ENCODE measurements around the gene SRRM4.

Gene SRRM4

DNA sequence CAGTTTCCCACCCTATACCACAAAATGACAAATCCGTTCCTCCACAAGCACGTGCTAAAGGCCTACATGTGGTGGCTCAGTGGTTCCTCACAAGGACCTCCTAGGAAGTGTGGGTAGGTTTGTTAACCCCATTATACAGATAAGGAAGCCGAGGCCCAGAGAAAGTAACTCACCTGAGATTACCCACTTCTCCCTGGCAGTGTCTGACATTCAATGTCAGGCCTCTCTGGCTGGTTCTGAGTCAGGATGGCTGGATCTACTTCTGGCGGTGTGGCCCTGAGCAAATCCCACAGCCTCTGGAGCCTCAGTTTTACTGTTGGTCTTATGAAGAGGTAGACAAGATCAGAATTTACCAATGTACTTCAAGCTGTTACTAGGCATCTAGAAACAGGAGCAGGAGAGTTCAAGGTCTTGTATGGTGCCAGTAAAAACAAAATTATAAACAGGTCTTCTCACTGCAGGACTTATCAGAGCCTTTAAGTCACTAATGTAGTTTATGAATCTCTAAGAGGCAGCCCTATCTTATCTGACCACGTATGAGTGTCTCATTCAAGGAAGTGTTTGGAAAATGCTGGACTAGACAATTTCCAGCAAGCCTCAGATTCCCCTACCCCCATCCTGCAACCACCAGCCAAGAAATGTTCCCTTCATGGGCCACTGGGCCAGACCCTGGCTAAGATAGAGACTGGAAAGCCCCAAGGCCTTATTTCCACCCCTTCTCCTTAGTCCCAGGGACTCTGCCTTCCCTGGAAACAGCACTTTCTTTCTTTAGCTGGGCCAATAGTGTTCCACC, 201.6 kb downstream of the SRRM4 start:
- no peak overlapping the region for H3K4me3 ChIP-seq (replicated peaks; ENCODE audit: insufficient read depth, low read length)
- TF ChIP-seq GABPA (IDR thresholded peaks at IDR 0.05; ENCODE audit: low read depth) (no peak), SPI1 (IDR thresholded peaks at IDR 0.05; ENCODE audit: borderline replicate concordance, low read depth) (no peak), POLR2AphosphoS5 (IDR thresholded peaks at IDR 0.05; ENCODE audit: low read depth) (no peak)
- TF ChIP-seq, protein P1, sequence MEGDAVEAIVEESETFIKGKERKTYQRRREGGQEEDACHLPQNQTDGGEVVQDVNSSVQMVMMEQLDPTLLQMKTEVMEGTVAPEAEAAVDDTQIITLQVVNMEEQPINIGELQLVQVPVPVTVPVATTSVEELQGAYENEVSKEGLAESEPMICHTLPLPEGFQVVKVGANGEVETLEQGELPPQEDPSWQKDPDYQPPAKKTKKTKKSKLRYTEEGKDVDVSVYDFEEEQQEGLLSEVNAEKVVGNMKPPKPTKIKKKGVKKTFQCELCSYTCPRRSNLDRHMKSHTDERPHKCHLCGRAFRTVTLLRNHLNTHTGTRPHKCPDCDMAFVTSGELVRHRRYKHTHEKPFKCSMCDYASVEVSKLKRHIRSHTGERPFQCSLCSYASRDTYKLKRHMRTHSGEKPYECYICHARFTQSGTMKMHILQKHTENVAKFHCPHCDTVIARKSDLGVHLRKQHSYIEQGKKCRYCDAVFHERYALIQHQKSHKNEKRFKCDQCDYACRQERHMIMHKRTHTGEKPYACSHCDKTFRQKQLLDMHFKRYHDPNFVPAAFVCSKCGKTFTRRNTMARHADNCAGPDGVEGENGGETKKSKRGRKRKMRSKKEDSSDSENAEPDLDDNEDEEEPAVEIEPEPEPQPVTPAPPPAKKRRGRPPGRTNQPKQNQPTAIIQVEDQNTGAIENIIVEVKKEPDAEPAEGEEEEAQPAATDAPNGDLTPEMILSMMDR (IDR thresholded peaks at IDR 0.05; ENCODE audit: insufficient read depth, low read length) = no peak
- TF ChIP-seq, protein P2, sequence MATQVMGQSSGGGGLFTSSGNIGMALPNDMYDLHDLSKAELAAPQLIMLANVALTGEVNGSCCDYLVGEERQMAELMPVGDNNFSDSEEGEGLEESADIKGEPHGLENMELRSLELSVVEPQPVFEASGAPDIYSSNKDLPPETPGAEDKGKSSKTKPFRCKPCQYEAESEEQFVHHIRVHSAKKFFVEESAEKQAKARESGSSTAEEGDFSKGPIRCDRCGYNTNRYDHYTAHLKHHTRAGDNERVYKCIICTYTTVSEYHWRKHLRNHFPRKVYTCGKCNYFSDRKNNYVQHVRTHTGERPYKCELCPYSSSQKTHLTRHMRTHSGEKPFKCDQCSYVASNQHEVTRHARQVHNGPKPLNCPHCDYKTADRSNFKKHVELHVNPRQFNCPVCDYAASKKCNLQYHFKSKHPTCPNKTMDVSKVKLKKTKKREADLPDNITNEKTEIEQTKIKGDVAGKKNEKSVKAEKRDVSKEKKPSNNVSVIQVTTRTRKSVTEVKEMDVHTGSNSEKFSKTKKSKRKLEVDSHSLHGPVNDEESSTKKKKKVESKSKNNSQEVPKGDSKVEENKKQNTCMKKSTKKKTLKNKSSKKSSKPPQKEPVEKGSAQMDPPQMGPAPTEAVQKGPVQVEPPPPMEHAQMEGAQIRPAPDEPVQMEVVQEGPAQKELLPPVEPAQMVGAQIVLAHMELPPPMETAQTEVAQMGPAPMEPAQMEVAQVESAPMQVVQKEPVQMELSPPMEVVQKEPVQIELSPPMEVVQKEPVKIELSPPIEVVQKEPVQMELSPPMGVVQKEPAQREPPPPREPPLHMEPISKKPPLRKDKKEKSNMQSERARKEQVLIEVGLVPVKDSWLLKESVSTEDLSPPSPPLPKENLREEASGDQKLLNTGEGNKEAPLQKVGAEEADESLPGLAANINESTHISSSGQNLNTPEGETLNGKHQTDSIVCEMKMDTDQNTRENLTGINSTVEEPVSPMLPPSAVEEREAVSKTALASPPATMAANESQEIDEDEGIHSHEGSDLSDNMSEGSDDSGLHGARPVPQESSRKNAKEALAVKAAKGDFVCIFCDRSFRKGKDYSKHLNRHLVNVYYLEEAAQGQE (IDR thresholded peaks at IDR 0.05; ENCODE audit: insufficient replicate concordance, low read depth) = no peak
- H3K27me3 ChIP-seq (ENCODE audit: insufficient read depth, poor library complexity, severe bottlenecking) = peaks cover 3% of the 10 kb centered on the region
- DNase-seq (ENCODE audit: low read depth in 1 of 2, low spot score in 1 of 2) = no peak
- no peak overlapping the region for H3K27ac ChIP-seq (replicated peaks)

DNA sequence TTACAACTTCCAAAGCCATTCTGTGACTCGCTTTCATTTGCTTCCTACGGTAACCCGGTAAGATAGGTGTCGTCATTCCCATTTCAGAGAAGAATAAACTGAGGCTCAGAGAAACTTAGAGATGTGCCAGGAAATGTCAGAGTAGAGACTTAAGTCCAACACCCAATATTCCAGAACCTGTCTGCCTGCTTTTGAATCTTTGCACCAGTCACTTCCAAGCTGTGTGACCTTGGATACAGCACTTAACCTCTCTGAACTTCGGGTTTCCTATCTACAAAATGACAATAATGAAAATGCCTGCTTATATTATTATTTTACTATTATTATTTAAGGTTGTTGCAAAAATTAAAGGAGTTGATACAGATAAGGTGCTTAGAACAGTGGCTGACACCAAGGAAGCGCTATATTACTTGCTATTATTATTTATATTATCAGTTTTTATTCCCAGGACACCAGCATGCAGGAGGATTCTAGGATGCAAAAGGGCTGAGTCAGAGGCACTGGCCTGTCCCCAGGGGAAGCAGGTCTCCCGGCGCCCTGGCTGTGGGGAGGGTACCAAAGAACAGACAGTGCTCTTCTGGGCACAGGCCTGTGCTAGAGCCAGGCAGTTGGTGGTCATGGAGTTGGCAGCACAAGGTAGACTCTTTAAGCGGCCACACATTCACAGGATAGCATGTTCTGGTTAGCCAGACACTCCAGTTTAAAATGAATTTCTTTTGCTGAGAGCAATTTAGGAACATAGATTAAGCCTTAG, 202.8 kb downstream of the SRRM4 start:
- H3K27ac ChIP-seq (replicated peaks) = no peak overlapping the region

DNA sequence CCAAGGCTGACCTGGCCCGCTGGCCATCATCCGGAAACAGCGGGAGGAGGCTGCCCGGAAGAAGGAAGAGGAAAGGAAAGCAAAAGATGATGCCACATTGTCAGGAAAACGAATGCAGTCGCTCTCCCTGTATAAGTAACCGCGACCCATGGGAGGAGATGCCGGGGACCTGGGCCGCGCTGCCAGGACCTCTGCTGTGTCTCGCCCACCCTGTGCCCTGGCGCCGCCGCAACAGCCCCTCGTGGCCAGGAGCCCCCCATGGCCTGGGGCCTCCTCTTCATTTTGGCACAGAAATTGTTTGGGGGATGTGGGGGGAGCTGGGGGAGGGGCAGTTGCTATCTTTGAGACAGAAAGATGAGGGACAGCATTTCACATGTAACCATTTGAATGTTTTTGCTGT, 213.9 kb downstream of the SRRM4 start:
- H3K27ac ChIP-seq (replicated peaks) = no peak overlapping the region
- no peaks in the 10 kb centered on the region for H3K27me3 ChIP-seq (ENCODE audit: insufficient read depth, poor library complexity, severe bottlenecking)
- TF ChIP-seq GABPA (IDR thresholded peaks at IDR 0.05; ENCODE audit: low read depth) (no peak), SPI1 (IDR thresholded peaks at IDR 0.05; ENCODE audit: borderline replicate concordance, low read depth) (no peak), POLR2AphosphoS5 (IDR thresholded peaks at IDR 0.05; ENCODE audit: low read depth) (no peak)
- TF ChIP-seq, protein P2 (IDR thresholded peaks at IDR 0.05; ENCODE audit: insufficient replicate concordance, low read depth) = no peak
- TF ChIP-seq, protein P1 (IDR thresholded peaks at IDR 0.05; ENCODE audit: insufficient read depth, low read length) = no peak
- H3K4me3 ChIP-seq (replicated peaks; ENCODE audit: insufficient read depth, low read length) = no peak overlapping the region
- DNase-seq (ENCODE audit: low read depth in 1 of 2, low spot score in 1 of 2) = no peak

More for the DNA sequence above, 202.8 kb downstream of the SRRM4 start:
- no peak for DNase-seq (ENCODE audit: low read depth in 1 of 2, low spot score in 1 of 2)
- Histone ChIP-seq H3K4me3 (replicated peaks; ENCODE audit: insufficient read depth, low read length) (no peak overlapping the region), H3K27me3 (ENCODE audit: insufficient read depth, poor library complexity, severe bottlenecking) (no peaks in the 10 kb centered on the region)
- TF ChIP-seq, protein P1 (IDR thresholded peaks at IDR 0.05; ENCODE audit: insufficient read depth, low read length) = no peak
- TF ChIP-seq GABPA (IDR thresholded peaks at IDR 0.05; ENCODE audit: low read depth) (no peak), SPI1 (IDR thresholded peaks at IDR 0.05; ENCODE audit: borderline replicate concordance, low read depth) (no peak), POLR2AphosphoS5 (IDR thresholded peaks at IDR 0.05; ENCODE audit: low read depth) (no peak)
- TF ChIP-seq, protein P2 (IDR thresholded peaks at IDR 0.05; ENCODE audit: insufficient replicate concordance, low read depth) = no peak

Measured in HL-60 (cell line).